HUES48 (cell line): Measurements from ENCODE around the gene ATP9B.
A peak's percentile ranks its signal among the peaks of the same experiment; 100 is the strongest.

ENCODE experiments used
- H3K27ac ChIP-seq: one replicate; pipeline ENCODE4 v1.7.0; 2013; ENCODE audit warnings: low read depth, low read length, inconsistent platforms
- H3K27me3 ChIP-seq: 2 replicates; pipeline ENCODE4 v1.6.1; 2013; ENCODE audit warnings: mild to moderate bottlenecking, low read length; ENCODE audit not compliant: control insufficient read depth, insufficient read depth
- H3K36me3 ChIP-seq: 2 replicates; pipeline ENCODE4 v1.6.1; 2013; ENCODE audit warnings: low read length; ENCODE audit not compliant: control insufficient read depth, insufficient read depth
- H3K4me1 ChIP-seq: 2 replicates; pipeline ENCODE4 v1.6.1; 2013; ENCODE audit warnings: mild to moderate bottlenecking, low read length; ENCODE audit not compliant: control insufficient read depth, insufficient read depth
- H3K4me3 ChIP-seq: 2 replicates; pipeline ENCODE4 v1.5.1; 2013; ENCODE audit warnings: mild to moderate bottlenecking, low read depth, low read length
- H3K9ac ChIP-seq: 2 replicates; pipeline ENCODE4 v1.6.1; 2013; ENCODE audit warnings: mild to moderate bottlenecking, low read depth, low read length, moderate library complexity
- H3K9me3 ChIP-seq: 2 replicates; pipeline ENCODE4 v1.6.1; 2013; ENCODE audit warnings: low read length; ENCODE audit not compliant: control insufficient read depth, insufficient read depth

Gene ATP9B

DNA sequence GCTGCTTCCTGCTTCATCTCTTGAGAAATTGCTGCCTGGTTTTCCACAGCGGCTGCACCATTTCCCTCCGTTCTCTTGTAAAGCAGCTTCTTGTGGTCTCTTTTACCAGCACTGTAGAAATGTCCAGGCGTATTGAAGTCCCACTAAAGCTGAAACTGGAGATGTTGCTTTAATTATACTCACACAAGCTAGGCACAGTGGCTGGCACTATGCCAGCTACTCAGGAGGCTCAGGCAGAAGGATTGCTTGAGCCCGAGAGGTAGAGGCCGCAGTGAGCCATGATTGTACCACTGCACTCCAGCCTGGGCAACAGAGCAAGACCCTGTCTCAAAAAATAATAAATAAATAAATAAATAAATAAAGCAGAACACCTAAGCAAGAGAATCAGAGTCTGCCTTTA, 19.2 kb upstream of the ATP9B start:
- no peaks in the 10 kb centered on the region for H3K4me1 ChIP-seq
- no peak overlapping the region for H3K4me3 ChIP-seq
- H3K9ac ChIP-seq: no peak overlapping the region
- H3K27ac ChIP-seq: no peak overlapping the region
- H3K9me3 ChIP-seq: no peaks in the 10 kb centered on the region
- no peaks in the 10 kb centered on the region for H3K36me3 ChIP-seq
- H3K27me3 ChIP-seq: no peaks in the 10 kb centered on the region

DNA sequence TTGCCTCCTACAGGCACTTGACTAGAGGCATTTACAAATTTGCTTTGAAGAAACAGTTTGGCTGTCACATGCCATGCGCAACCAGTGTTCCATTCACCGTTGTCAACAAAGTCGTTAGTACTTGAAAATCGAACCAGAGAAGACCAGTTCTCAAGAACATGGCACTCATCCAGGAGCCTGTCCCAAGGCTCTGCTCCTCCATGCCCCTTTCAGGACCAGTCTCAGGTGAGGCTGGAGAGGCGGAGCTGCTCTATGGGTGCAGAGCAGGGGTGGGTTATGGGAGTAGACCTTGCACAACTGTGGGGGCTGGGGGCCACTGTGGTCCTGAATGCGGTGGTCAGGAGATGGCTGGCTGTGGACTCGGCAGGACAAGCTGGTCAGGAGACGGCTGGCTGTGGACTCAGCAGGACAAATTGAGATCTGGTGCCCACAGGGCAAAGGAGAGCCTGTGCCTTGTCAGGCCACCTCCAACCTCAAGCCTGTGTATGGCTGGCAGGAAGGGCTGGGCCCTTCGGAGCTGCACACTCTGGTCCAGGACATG, 12.3 kb upstream of the ATP9B start:
- Histone ChIP-seq H3K27me3 (no peaks in the 10 kb centered on the region), H3K4me3 (no peak overlapping the region), H3K9me3 (no peaks in the 10 kb centered on the region), H3K36me3 (no peaks in the 10 kb centered on the region), H3K27ac (no peak overlapping the region), H3K4me1 (no peaks in the 10 kb centered on the region), H3K9ac (no peak overlapping the region)

DNA sequence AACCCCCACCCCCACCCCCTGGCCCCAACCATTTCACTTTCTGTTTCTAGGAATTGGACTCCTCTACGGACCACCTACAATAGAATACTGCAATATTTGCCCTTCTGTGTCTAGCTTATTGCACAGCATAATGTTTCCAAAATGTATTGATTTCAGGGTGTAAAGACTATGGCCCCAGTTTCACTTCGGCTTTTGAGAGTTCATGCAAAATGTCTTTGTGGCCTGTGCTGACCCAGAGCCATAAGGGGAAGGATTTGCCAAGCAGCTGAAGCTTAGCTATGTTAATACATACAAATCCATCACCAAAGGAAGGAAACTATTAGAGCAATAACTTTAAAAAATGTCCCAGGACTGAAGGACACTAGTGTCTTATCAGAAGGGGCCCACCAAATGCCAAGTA, 11.2 kb upstream of the ATP9B start:
- Histone ChIP-seq H3K9me3 (no peaks in the 10 kb centered on the region), H3K27me3 (no peaks in the 10 kb centered on the region), H3K4me3 (no peak overlapping the region), H3K27ac (no peak overlapping the region), H3K4me1 (no peaks in the 10 kb centered on the region), H3K36me3 (no peaks in the 10 kb centered on the region), H3K9ac (no peak overlapping the region)

DNA sequence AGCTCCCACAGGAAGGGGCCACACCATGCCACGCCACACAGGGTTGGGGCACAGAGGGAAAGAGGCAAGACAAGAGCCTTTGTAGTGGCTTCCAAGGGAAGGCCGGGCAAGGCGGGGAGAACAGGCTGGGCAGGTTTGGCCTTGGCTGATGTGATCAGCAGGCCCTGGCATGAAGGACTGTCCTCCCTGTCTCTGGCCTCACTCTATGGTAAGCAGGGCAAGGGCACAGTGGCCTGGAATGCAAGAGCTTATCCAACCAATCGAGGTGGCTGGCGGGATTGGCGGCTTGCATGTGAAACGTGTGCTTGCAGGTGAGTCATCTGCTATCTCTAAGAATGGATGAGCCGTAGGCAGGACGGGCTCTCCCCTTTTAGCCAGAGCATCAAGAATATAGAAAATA, 6.4 kb upstream of the ATP9B start:
- Histone ChIP-seq H3K9me3 (no peaks in the 10 kb centered on the region), H3K4me1 (no peaks in the 10 kb centered on the region), H3K27me3 (peaks cover 21% of the 10 kb centered on the region), H3K4me3 (no peak overlapping the region), H3K27ac (no peak overlapping the region), H3K9ac (no peak overlapping the region), H3K36me3 (no peaks in the 10 kb centered on the region)

DNA sequence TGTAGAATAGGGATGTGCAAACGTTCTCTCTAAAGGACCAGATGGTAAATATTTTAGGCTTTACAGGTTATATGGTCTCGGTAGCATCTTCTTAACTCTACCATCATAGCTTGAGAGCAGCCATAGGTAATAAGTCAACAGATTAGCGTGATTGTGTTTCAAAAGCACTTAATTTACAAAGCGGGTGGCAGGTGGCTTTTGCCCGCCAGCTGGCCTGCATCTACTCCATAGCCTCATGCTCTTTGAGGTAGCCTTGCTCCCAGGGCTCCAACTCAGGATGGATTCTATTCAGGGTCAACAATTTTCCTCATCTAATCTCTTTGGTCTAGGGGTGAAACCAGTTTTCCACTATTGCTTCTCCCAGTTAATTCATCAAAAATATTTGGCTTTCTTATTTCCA, 5.0 kb upstream of the ATP9B start:
- H3K36me3 ChIP-seq: no peaks in the 10 kb centered on the region
- H3K4me1 ChIP-seq: no peaks in the 10 kb centered on the region
- H3K4me3 ChIP-seq: no peak overlapping the region
- H3K9me3 ChIP-seq: 0 out of 2 replicates have a peak, but pooled peaks cover 3% of the 10 kb centered on the region
- H3K9ac ChIP-seq: no peak overlapping the region
- no peak overlapping the region for H3K27ac ChIP-seq
- peaks cover 27% of the 10 kb centered on the region for H3K27me3 ChIP-seq

DNA sequence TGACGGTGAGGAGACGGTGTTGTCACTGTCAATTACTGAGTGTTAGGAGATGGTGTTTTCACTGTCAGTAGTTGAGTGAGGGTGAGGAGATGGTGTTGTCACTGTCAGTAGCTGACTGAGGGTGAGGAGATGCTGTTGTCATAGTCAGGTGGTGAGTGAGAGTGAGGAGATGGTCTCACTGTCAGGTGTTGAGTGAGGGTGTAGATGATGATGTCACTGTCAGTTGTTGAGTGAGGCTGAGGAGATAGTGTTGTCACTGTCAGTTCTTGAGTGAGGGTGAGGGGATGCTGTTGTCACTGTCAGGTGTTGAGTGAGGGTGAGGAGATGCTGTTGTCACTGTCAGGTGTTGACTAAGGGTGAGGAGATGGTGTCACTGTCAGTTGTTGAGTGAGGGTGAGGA, 3.4 kb upstream of the ATP9B start:
- H3K4me1 ChIP-seq: no peaks in the 10 kb centered on the region
- no peak overlapping the region for H3K9ac ChIP-seq
- H3K4me3 ChIP-seq: no peak overlapping the region
- H3K27me3 ChIP-seq: peaks cover 27% of the 10 kb centered on the region
- no peaks in the 10 kb centered on the region for H3K36me3 ChIP-seq
- 0 out of 2 replicates have a peak, but pooled peaks cover 3% of the 10 kb centered on the region for H3K9me3 ChIP-seq
- H3K27ac ChIP-seq: no peak overlapping the region

DNA sequence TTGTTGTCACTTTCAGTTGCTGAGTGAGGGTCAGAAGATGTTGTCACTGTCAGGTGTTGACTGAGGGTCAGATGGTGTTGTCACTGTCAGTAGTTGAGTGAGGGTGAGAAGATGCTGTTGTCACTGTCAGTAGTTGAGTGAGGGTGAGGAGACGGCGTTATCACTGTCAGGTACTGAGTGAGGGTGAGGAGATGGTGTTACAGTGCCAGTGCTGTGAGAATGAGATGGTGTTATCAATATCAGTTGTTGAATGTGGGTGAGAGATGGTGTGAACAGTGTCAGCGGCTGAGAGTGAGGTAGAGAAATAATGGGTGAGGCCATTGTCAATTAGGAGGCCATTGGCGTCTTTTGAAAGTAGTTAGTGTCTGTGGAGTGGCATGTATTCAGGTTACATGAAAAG, 1.6 kb upstream of the ATP9B start:
- Histone ChIP-seq H3K27ac (no peak overlapping the region), H3K36me3 (no peaks in the 10 kb centered on the region), H3K9ac (no peak overlapping the region), H3K4me1 (no peaks in the 10 kb centered on the region), H3K4me3 (no peak overlapping the region), H3K27me3 (peaks cover 27% of the 10 kb centered on the region), H3K9me3 (peaks cover 11% of the 10 kb centered on the region)

DNA sequence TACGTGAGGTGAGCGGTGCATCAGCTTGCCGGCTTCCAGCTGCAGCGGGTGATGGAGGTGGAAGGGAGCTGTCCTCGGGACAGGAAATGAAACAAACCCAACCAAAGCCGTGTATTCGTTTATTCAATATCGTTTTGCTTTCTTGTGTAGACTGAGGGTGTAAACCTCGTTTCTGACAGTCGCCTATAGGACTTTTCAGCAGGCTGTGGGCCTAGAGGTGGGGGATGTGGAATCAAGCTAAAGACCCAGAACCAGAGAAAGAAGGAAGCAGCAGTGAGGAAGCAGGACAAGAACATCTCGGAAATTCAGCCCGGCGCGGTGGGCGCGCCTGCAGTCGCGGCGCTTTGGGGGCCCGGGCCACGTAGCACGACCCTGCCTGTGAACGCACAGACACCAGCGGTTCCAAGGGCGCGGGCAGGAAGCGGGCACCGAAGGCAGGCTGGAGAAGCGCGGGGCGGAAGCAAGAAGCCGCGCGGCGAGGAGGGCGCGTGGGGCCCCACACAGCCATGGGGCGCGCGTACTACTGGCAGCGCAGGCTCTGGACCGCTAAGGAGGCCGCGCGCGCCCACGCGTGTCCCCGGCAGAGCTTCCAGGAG, 755 bp upstream of the ATP9B start:
- peaks cover 27% of the 10 kb centered on the region for H3K27me3 ChIP-seq
- no peaks in the 10 kb centered on the region for H3K36me3 ChIP-seq
- peaks cover 12% of the 10 kb centered on the region for H3K9me3 ChIP-seq
- peak overlapping the region; percentile 76 for H3K9ac ChIP-seq
- H3K4me3 ChIP-seq: peak overlapping the region; percentile 94
- H3K4me1 ChIP-seq: no peaks in the 10 kb centered on the region
- peak overlapping the region; percentile 90 for H3K27ac ChIP-seq

DNA sequence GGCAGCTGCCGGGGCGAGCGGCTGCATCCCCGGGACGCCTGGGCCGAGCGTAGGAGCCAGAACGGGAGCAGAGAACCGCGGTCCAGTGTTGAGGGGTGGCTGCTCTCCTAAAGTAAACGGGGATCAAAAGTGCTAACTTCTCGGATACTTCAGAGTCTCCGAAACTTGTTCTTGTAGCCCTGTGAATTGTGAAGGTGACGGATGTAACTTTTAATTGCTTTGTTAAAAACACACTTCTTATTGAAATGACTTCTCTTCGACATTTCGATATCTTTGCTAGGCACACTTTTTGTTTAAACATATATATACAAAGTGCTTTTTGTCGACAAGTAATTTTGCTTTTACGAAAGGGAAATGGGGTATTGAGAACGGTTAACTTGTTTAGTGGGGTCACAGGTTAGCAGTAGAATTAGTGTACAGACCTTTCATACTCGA, 540 bp downstream of the ATP9B start:
- H3K9ac ChIP-seq: peak overlapping the region; percentile 89
- no peaks in the 10 kb centered on the region for H3K4me1 ChIP-seq
- peak overlapping the region; percentile 90 for H3K27ac ChIP-seq

DNA sequence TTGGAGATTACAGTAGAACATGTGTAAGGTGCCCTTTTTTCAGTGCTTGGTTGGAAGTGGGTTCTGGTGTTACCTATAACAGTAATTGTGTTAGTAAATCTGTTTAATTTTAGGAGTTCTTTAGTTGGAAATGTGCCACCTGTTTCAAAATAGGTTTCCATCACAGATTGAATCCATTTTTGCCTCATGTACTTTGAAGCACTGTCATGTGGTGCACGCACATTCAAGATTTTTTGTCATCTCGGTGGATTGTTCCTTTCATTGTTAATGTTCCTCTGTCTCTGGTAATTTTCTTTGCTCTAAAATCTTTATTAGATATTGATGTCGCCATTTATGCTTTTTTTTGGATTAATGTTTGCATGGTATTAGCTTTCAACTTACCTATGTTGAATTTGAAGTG, 1.3 kb downstream of the ATP9B start:
- H3K27ac ChIP-seq: no peak overlapping the region
- H3K27me3 ChIP-seq: peaks cover 26% of the 10 kb centered on the region
- no peak overlapping the region for H3K9ac ChIP-seq
- H3K9me3 ChIP-seq: peaks cover 21% of the 10 kb centered on the region
- no peaks in the 10 kb centered on the region for H3K36me3 ChIP-seq
- no peaks in the 10 kb centered on the region for H3K4me1 ChIP-seq
- peak overlapping the region; percentile 94 for H3K4me3 ChIP-seq

More for the DNA sequence above, 540 bp downstream of the ATP9B start:
- peaks cover 27% of the 10 kb centered on the region for H3K27me3 ChIP-seq
- H3K4me3 ChIP-seq: peak overlapping the region; percentile 94
- H3K9me3 ChIP-seq: peaks cover 20% of the 10 kb centered on the region
- H3K36me3 ChIP-seq: no peaks in the 10 kb centered on the region

DNA sequence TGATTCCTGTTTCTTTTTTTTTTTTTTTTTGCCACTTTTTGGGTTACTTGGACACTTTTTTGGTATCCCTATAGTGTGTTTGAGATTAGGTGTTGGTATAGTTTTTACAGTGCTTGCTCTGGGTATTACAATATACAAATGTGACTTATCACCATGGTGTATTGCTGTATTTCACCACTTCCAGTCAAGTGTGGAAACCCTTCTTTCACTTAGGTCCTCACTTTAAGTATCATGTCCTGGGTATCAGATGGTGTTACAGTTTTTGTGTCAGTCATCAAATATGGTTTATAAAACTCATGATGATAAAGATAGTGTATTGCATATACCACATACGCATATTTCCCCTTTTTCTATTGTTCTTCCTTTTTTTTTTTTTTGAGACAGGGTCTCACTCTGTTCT, 1.8 kb downstream of the ATP9B start:
- no peaks in the 10 kb centered on the region for H3K4me1 ChIP-seq
- H3K9ac ChIP-seq: no peak overlapping the region
- H3K27me3 ChIP-seq: peaks cover 23% of the 10 kb centered on the region
- H3K4me3 ChIP-seq: peak overlapping the region; percentile 94
- H3K9me3 ChIP-seq: peaks cover 21% of the 10 kb centered on the region
- no peaks in the 10 kb centered on the region for H3K36me3 ChIP-seq
- no peak overlapping the region for H3K27ac ChIP-seq
